IPS-18a (cell line): ENCODE results near the gene CREB3.

Experiments
- H3K27ac ChIP-seq: one replicate; pipeline ENCODE4 v1.5.1; 2013; ENCODE audit warnings: low read length
- H3K27me3 ChIP-seq: one replicate; pipeline ENCODE4 v1.6.1; 2013; ENCODE audit warnings: mild to moderate bottlenecking, low read length; ENCODE audit not compliant: control insufficient read depth, insufficient read depth
- H3K36me3 ChIP-seq: one replicate; pipeline ENCODE4 v1.6.1; 2013; ENCODE audit warnings: low read depth, low read length; ENCODE audit not compliant: control insufficient read depth
- H3K4me1 ChIP-seq: one replicate; pipeline ENCODE4 v1.6.1; 2013; ENCODE audit warnings: low read depth, low read length; ENCODE audit not compliant: control insufficient read depth
- H3K4me3 ChIP-seq: one replicate; pipeline ENCODE4 v1.5.1; 2013; ENCODE audit warnings: low read length
- H3K9ac ChIP-seq: one replicate; pipeline ENCODE4 v1.6.1; 2013; ENCODE audit warnings: mild to moderate bottlenecking, low read length, moderate library complexity
- H3K9me3 ChIP-seq: one replicate; pipeline ENCODE4 v1.6.1; 2013; ENCODE audit warnings: low read depth, low read length; ENCODE audit not compliant: control insufficient read depth

Gene CREB3

GRCh38 chr9:35732185-35732799, at the start of gene CREB3, which contains the start of gene TLN1:
Gene CREB3, plus strand, starts transcription at chr9:35732666. Its CDS starts 107 bp downstream, at chr9:35732773.
Gene TLN1, minus strand, starts transcription at chr9:35732195. Its CDS starts 6,501 bp downstream, at chr9:35725694.
- peak within 1 kb of the TSS; percentile 93 for H3K4me3 ChIP-seq
- H3K27ac ChIP-seq, result peak within 1 kb of the TSS; percentile 52
- H3K9me3 ChIP-seq, result no peaks in the 10 kb centered on the region
- H3K9ac ChIP-seq, result peak within 1 kb of the TSS; percentile 77
- no peaks in the 10 kb centered on the region for H3K27me3 ChIP-seq
- H3K4me1 ChIP-seq, result peaks cover 40% of the 10 kb centered on the region
- peaks cover 30% of the 10 kb centered on the region for H3K36me3 ChIP-seq

GRCh38 chr9:35683323-35683722, 49.1 kb upstream of the CREB3 start:
- Histone ChIP-seq H3K36me3 (peaks cover 50% of the 10 kb centered on the region), H3K27me3 (no peaks in the 10 kb centered on the region), H3K4me1 (peaks cover 10% of the 10 kb centered on the region), H3K9ac (no peak overlapping the region), H3K4me3 (no peak overlapping the region), H3K9me3 (no peaks in the 10 kb centered on the region), H3K27ac (no peak overlapping the region)

GRCh38 chr9:35684921-35685320, 47.5 kb upstream of the CREB3 start:
- Histone ChIP-seq H3K36me3 (peaks cover 50% of the 10 kb centered on the region), H3K9me3 (no peaks in the 10 kb centered on the region), H3K27ac (no peak overlapping the region), H3K27me3 (no peaks in the 10 kb centered on the region), H3K9ac (no peak overlapping the region), H3K4me3 (no peak overlapping the region), H3K4me1 (peaks cover 8% of the 10 kb centered on the region)

- H3K4me3 ChIP-seq, result no peak overlapping the region
- no peaks in the 10 kb centered on the region for H3K9me3 ChIP-seq
- peaks cover 7% of the 10 kb centered on the region for H3K4me1 ChIP-seq
- peaks cover 50% of the 10 kb centered on the region for H3K36me3 ChIP-seq
- no peak overlapping the region for H3K9ac ChIP-seq
- H3K27me3 ChIP-seq, result no peaks in the 10 kb centered on the region
- no peak overlapping the region for H3K27ac ChIP-seq
Observed at GRCh38 chr9:35685506-35685905, 47.0 kb upstream of the CREB3 start.

- peaks cover 4% of the 10 kb centered on the region for H3K4me1 ChIP-seq
- H3K27ac ChIP-seq, result no peak overlapping the region
- peaks cover 50% of the 10 kb centered on the region for H3K36me3 ChIP-seq
- no peaks in the 10 kb centered on the region for H3K9me3 ChIP-seq
- H3K9ac ChIP-seq, result no peak overlapping the region
- H3K27me3 ChIP-seq, result no peaks in the 10 kb centered on the region
- no peak overlapping the region for H3K4me3 ChIP-seq
Observed at GRCh38 chr9:35686222-35687203, 46.0 kb upstream of the CREB3 start.

GRCh38 chr9:35687306-35687705, 45.2 kb upstream of the CREB3 start:
- no peak overlapping the region for H3K9ac ChIP-seq
- no peak overlapping the region for H3K4me3 ChIP-seq
- no peaks in the 10 kb centered on the region for H3K9me3 ChIP-seq
- peaks cover 4% of the 10 kb centered on the region for H3K4me1 ChIP-seq
- H3K27me3 ChIP-seq, result no peaks in the 10 kb centered on the region
- H3K27ac ChIP-seq, result no peak overlapping the region
- H3K36me3 ChIP-seq, result peaks cover 47% of the 10 kb centered on the region

GRCh38 chr9:35687972-35688557, 44.4 kb upstream of the CREB3 start:
- no peak overlapping the region for H3K9ac ChIP-seq
- peaks cover 4% of the 10 kb centered on the region for H3K4me1 ChIP-seq
- H3K27me3 ChIP-seq, result no peaks in the 10 kb centered on the region
- H3K9me3 ChIP-seq, result no peaks in the 10 kb centered on the region
- no peak overlapping the region for H3K27ac ChIP-seq
- H3K36me3 ChIP-seq, result peaks cover 39% of the 10 kb centered on the region
- peak overlapping the region; percentile 76 for H3K4me3 ChIP-seq

GRCh38 chr9:35688558-35689541, 43.6 kb upstream of the CREB3 start:
- H3K36me3 ChIP-seq, result peaks cover 31% of the 10 kb centered on the region
- peak overlapping the region; percentile 79 for H3K9ac ChIP-seq
- no peak overlapping the region for H3K27ac ChIP-seq
- H3K9me3 ChIP-seq, result no peaks in the 10 kb centered on the region
- peak overlapping the region; percentile 76 for H3K4me3 ChIP-seq
- peaks cover 4% of the 10 kb centered on the region for H3K4me1 ChIP-seq
- no peaks in the 10 kb centered on the region for H3K27me3 ChIP-seq

- H3K4me3 ChIP-seq, result peak within 1 kb of the TSS; percentile 76
- H3K36me3 ChIP-seq, result peaks cover 22% of the 10 kb centered on the region
- H3K4me1 ChIP-seq, result peaks cover 4% of the 10 kb centered on the region
- H3K27me3 ChIP-seq, result no peaks in the 10 kb centered on the region
- peak within 1 kb of the TSS; percentile 79 for H3K9ac ChIP-seq
- H3K27ac ChIP-seq, result no peak within 1 kb of the TSS
- H3K9me3 ChIP-seq, result no peaks in the 10 kb centered on the region
Observed at GRCh38 chr9:35689542-35690293, 42.7 kb upstream of the CREB3 start, which contains the start of gene TPM2. Gene TPM2, minus strand, starts transcription at chr9:35689925. Its CDS starts 108 bp downstream, at chr9:35689817.

GRCh38 chr9:35690294-35690613, 42.2 kb upstream of the CREB3 start:
- H3K9ac ChIP-seq, result peak overlapping the region; percentile 79
- H3K9me3 ChIP-seq, result no peaks in the 10 kb centered on the region
- no peak overlapping the region for H3K27ac ChIP-seq
- peaks cover 4% of the 10 kb centered on the region for H3K4me1 ChIP-seq
- no peaks in the 10 kb centered on the region for H3K27me3 ChIP-seq
- peaks cover 17% of the 10 kb centered on the region for H3K36me3 ChIP-seq
- peak overlapping the region; percentile 76 for H3K4me3 ChIP-seq
